SU-DHL-6 (cell line): ENCODE measurements around the gene PLXNA2.

Source experiments
- H2AFZ ChIP-seq: fragments of 200-600 bp; sonication (generic); 2 replicates; pipeline ENCODE4 v1.6.1; 2014; ENCODE audit warnings: low read depth, mild to moderate bottlenecking, moderate library complexity, mixed read lengths, antibody characterized with exemption, low read length; ENCODE audit not compliant: severe bottlenecking
- H3F3A ChIP-seq: fragments of 200-600 bp; shearing (Covaris generic); 2 replicates; pipeline ENCODE4 v1.6.0; 2016; ENCODE audit warnings: antibody characterized with exemption, mild to moderate bottlenecking; ENCODE audit not compliant: insufficient read depth
- H3K27ac ChIP-seq: fragments of 200-600 bp; sonication (generic); 2 replicates; pipeline ENCODE4 v1.5.1; 2016; ENCODE audit warnings: low read depth, mild to moderate bottlenecking, low read length, moderate library complexity, mixed read lengths
- H3K27me3 ChIP-seq: fragments of 200-600 bp; sonication (generic), shearing (Covaris generic); 2 replicates; pipeline ENCODE4 v1.6.0; 2014; ENCODE audit warnings: mild to moderate bottlenecking, low read length
- H3K36me3 ChIP-seq: fragments of 200-600 bp; sonication (generic); 2 replicates; pipeline ENCODE4 v1.6.1; 2014; ENCODE audit warnings: mild to moderate bottlenecking, low read length, mixed read lengths
- H3K4me2 ChIP-seq: fragments of 300-600, 200-600 bp; shearing (Covaris generic), sonication (generic); 2 replicates; pipeline ENCODE4 v1.6.0; 2014; ENCODE audit warnings: low read length, low read depth, mild to moderate bottlenecking; ENCODE audit not compliant: poor library complexity, severe bottlenecking
- H3K4me3 ChIP-seq: fragments of 200-600 bp; sonication (generic); 2 replicates; pipeline ENCODE4 v1.5.1; 2014; ENCODE audit warnings: antibody characterized with exemption, low read length, mild to moderate bottlenecking, mixed read lengths; ENCODE audit not compliant: insufficient read depth, poor library complexity, severe bottlenecking
- H3K79me2 ChIP-seq: fragments of 200-600 bp; sonication (generic); 2 replicates; pipeline ENCODE4 v1.6.1; 2014; ENCODE audit warnings: mild to moderate bottlenecking, low read length, moderate library complexity; ENCODE audit not compliant: insufficient read depth
- H3K9ac ChIP-seq: fragments of 200-600 bp; sonication (generic); 2 replicates; pipeline ENCODE4 v1.7.0; 2014; ENCODE audit warnings: mild to moderate bottlenecking, low read length
- H3K9me2 ChIP-seq: fragments of 200-600 bp; sonication (generic); replicated peaks from 2 replicates; pipeline ENCODE4 v1.6.1; 2014; ENCODE audit warnings: low read length; ENCODE audit not compliant: insufficient read depth
- H3K9me3 ChIP-seq: fragments of 200-600 bp; sonication (generic); 2 replicates; pipeline ENCODE4 v1.6.1; 2014; ENCODE audit warnings: low read length, mixed read lengths; ENCODE audit not compliant: insufficient read depth
- H4K20me1 ChIP-seq: fragments of 200-600 bp; sonication (generic); 2 replicates; pipeline ENCODE4 v1.6.1; 2014; ENCODE audit warnings: low read depth, mild to moderate bottlenecking, antibody characterized with exemption, low read length, moderate library complexity, mixed read lengths
- CTCF ChIP-seq: fragments of 200-600 bp; sonication (generic); IDR thresholded peaks from one replicate; pipeline ENCODE4 v1.5.1; 2017; ENCODE audit warnings: antibody characterized with exemption, mild to moderate bottlenecking, low read length, moderate library complexity; ENCODE audit not compliant: insufficient read depth, poor library complexity, severe bottlenecking
- EZH2phosphoT487 ChIP-seq: fragments of 200-600 bp; sonication (generic), shearing (Covaris generic); conservative IDR thresholded peaks from 2 replicates; pipeline ENCODE4 v1.6.1; 2018; ENCODE audit warnings: mild to moderate bottlenecking, antibody characterized with exemption, low read length, moderate library complexity, mixed read lengths

PLXNA2 gene

GRCh38 chr1:208275083-208275482 is 30.9 kb upstream of the PLXNA2 start:
- no peak overlapping the region for H3K27ac ChIP-seq
- no peak overlapping the region for H3K9ac ChIP-seq
- TF ChIP-seq EZH2phosphoT487 (no peak), CTCF (no peak)
- no peaks in the 10 kb centered on the region for H3K9me3 ChIP-seq
- H3K27me3 ChIP-seq, result no peaks in the 10 kb centered on the region; the same call in 1 of the 2 replicates
- H4K20me1 ChIP-seq, result no peaks in the 10 kb centered on the region
- H3K4me3 ChIP-seq, result no peak overlapping the region
- no peaks in the 10 kb centered on the region for H3K79me2 ChIP-seq
- no peaks in the 10 kb centered on the region for H3K9me2 ChIP-seq
- H2AFZ ChIP-seq, result no peak overlapping the region
- no peaks in the 10 kb centered on the region for H3K36me3 ChIP-seq
- no peak overlapping the region for H3K4me2 ChIP-seq
- H3F3A ChIP-seq, result no peaks in the 10 kb centered on the region

- TF ChIP-seq CTCF (no peak), EZH2phosphoT487 (no peak)
- no peak overlapping the region for H3K27ac ChIP-seq
- H3K27me3 ChIP-seq, result no peaks in the 10 kb centered on the region
- H4K20me1 ChIP-seq, result no peaks in the 10 kb centered on the region
- H3K9me2 ChIP-seq, result no peaks in the 10 kb centered on the region
- H3K4me3 ChIP-seq, result no peak overlapping the region
- no peak overlapping the region for H3K4me2 ChIP-seq
- no peak overlapping the region for H2AFZ ChIP-seq
- H3K79me2 ChIP-seq, result no peaks in the 10 kb centered on the region
- no peaks in the 10 kb centered on the region for H3K9me3 ChIP-seq
- no peaks in the 10 kb centered on the region for H3F3A ChIP-seq
- H3K9ac ChIP-seq, result no peak overlapping the region
- H3K36me3 ChIP-seq, result no peaks in the 10 kb centered on the region
Measured at GRCh38 chr1:208273386-208274017, 29.3 kb upstream of the PLXNA2 start.

GRCh38 chr1:208272713-208273112 is 28.5 kb upstream of the PLXNA2 start:
- H3K4me2 ChIP-seq, result no peak overlapping the region
- H3K9me3 ChIP-seq, result no peaks in the 10 kb centered on the region
- no peaks in the 10 kb centered on the region for H3K36me3 ChIP-seq
- no peaks in the 10 kb centered on the region for H4K20me1 ChIP-seq
- no peaks in the 10 kb centered on the region for H3F3A ChIP-seq
- no peak overlapping the region for H3K4me3 ChIP-seq
- no peak overlapping the region for H3K9ac ChIP-seq
- H3K9me2 ChIP-seq, result no peaks in the 10 kb centered on the region
- H3K79me2 ChIP-seq, result no peaks in the 10 kb centered on the region
- H3K27ac ChIP-seq, result no peak overlapping the region
- no peak for TF ChIP-seq EZH2phosphoT487
- TF ChIP-seq CTCF, result no peak
- no peaks in the 10 kb centered on the region for H3K27me3 ChIP-seq
- no peak overlapping the region for H2AFZ ChIP-seq
